ENCODE results near the gene PIK3R2. TPM values are rescaled to one million over a fixed set of nuclear protein-coding genes. Genes with fewer than 3 reads are reported as not detected.
A peak's percentile ranks its signal among the peaks of the same experiment; 100 is the strongest.

Gene PIK3R2
- total and polyA plus RNA-seq, 2 of the 13 experiments (the other 11 are each of a cell fraction or from before 2014, with no cell fraction given) = 18.6 to 25.3 TPM

GRCh38 chr19:18152442-18152816, 534 bp upstream of the PIK3R2 start (continued):
- TF ChIP-seq GLMP (CRISPR knock-in tag; IDR thresholded peaks at IDR 0.05; ENCODE audit: borderline replicate concordance) (no peak), MAFG (CRISPR knock-in tag; IDR thresholded peaks at IDR 0.05) (no peak), TCF12 (IDR thresholded peaks at IDR 0.05) (no peak), TCF12 (CRISPR knock-in tag; IDR thresholded peaks at IDR 0.05) (peak; percentile 40; the same call in 1 of the 2 replicates), TOPORS (CRISPR knock-in tag; IDR thresholded peaks at IDR 0.05) (peak; percentile 86; the same call in 1 of the 2 replicates), ZFP36 (IDR thresholded peaks at IDR 0.05; ENCODE audit: borderline replicate concordance, low read depth, low read length, partially characterized antibody) (no peak), SMAD3 (CRISPR knock-in tag; IDR thresholded peaks at IDR 0.05) (peak; percentile 50; the same call in 1 of the 2 replicates), CAMTA2 (CRISPR knock-in tag; IDR thresholded peaks at IDR 0.05; ENCODE audit: borderline replicate concordance) (no peak), ETV5 (CRISPR knock-in tag; IDR thresholded peaks at IDR 0.05; ENCODE audit: borderline replicate concordance) (peak; percentile 90), ZNF839 (CRISPR knock-in tag; IDR thresholded peaks at IDR 0.05; ENCODE audit: borderline replicate concordance) (no peak), ZFY (CRISPR knock-in tag; IDR thresholded peaks at IDR 0.05) (peak; percentile 9; the same call in 1 of the 2 replicates), ATF4 (CRISPR knock-in tag; IDR thresholded peaks at IDR 0.05) (no peak), ARNTL (CRISPR knock-in tag; IDR thresholded peaks at IDR 0.05) (peak; percentile 25; the same call in 1 of the 2 replicates), ZNF224 (CRISPR knock-in tag; IDR thresholded peaks at IDR 0.05) (0 out of 2 replicates have a peak, but pooled peaks have one; percentile 27), TSC22D2 (CRISPR knock-in tag; IDR thresholded peaks at IDR 0.05; ENCODE audit: borderline replicate concordance) (no peak), SALL2 (CRISPR knock-in tag; IDR thresholded peaks at IDR 0.05) (no peak), SRY (CRISPR knock-in tag; IDR thresholded peaks at IDR 0.05) (no peak), WIZ (CRISPR knock-in tag; IDR thresholded peaks at IDR 0.05) (no peak), KLF15 (CRISPR knock-in tag; IDR thresholded peaks at IDR 0.05; ENCODE audit: borderline replicate concordance) (no peak), ELF1 (CRISPR knock-in tag; IDR thresholded peaks at IDR 0.05) (peak; percentile 91), ZBTB39 (CRISPR knock-in tag; IDR thresholded peaks at IDR 0.05) (no peak), KDM5B (CRISPR knock-in tag; IDR thresholded peaks at IDR 0.05; ENCODE audit: borderline replicate concordance) (no peak; the same call in 1 of the 2 replicates), ZFP36L1 (CRISPR knock-in tag; IDR thresholded peaks at IDR 0.05) (no peak), MED1 (CRISPR knock-in tag; IDR thresholded peaks at IDR 0.05) (peak; percentile 51), ZNF678 (CRISPR knock-in tag; IDR thresholded peaks at IDR 0.05) (no peak), DZIP1 (CRISPR knock-in tag; IDR thresholded peaks at IDR 0.05) (no peak)
